Effector memory CD8-positive, alpha-beta T cell (primary cell): Measurements from ENCODE around the gene LAIR1.
"Not testable (repeated sequence)": the region's sequence is repeated elsewhere in the genome, so short reads cannot be mapped to it uniquely, and the experiment has no call there.

Source experiments
- ATAC-seq: fragments of 150-1000 bp; cut with Tn5 transposase; replicated peaks from 2 replicates; pipeline ENCODE4 v1.10.0; 2021; ENCODE audit warnings: mild to moderate bottlenecking, moderate library complexity
- DNase-seq, 3 experiments: peaks; one replicate each; pipeline ENCODE4 v3.0.0; 2021
- H3K27ac Mint-ChIP-seq, 2 donors: one replicate each; pipeline ENCODE4 v1.8.0; 2022; ENCODE audit warnings: mild to moderate bottlenecking in 2 of 2, mixed read lengths in 2 of 2, moderate library complexity in 2 of 2
- H3K27me3 Mint-ChIP-seq, 2 donors: one replicate each; pipeline ENCODE4 v1.8.0; 2022; ENCODE audit warnings: mixed read lengths in 2 of 2
- H3K36me3 Mint-ChIP-seq: one replicate; pipeline ENCODE4 v1.8.0; 2022; ENCODE audit warnings: mild to moderate bottlenecking, moderate library complexity, mixed read lengths; ENCODE audit not compliant: insufficient read depth
- H3K4me1 Mint-ChIP-seq, 2 donors: one replicate each; pipeline ENCODE4 v1.8.0; 2022; ENCODE audit warnings: low read depth in 2 of 2, mixed read lengths in 2 of 2
- H3K4me3 Mint-ChIP-seq, 2 donors: one replicate each; pipeline ENCODE4 v1.8.0; 2022; ENCODE audit warnings: mild to moderate bottlenecking in 2 of 2, mixed read lengths in 2 of 2, moderate library complexity in 2 of 2
- H3K9me3 Mint-ChIP-seq, 2 donors: one replicate each; pipeline ENCODE4 v1.8.0; 2022; ENCODE audit warnings: mixed read lengths in 2 of 2

Gene LAIR1

DNA sequence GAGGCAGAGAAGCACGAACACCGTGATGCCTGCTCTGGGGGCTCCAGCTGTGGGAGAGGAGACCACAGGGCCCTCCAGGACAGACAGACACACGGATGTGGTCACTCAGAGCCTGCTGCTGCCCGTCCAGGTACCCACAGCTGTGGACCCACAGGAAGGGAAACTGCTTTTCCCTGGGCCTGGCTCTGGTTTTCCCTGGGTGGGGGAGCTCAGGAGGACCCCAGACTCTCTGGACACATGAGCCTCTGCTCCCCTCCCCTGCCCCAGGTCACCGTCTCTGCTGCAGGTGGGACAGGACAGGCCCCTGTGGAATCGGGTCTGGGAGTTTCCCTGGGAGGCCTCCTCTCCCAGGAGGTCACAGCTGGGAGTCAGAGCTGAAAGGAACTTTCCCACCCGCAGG lies 33.1 kb downstream of the LAIR1 start:
- Mint-ChIP-seq H3K4me3 (no peak overlapping the region), H3K27ac (no peak overlapping the region), H3K36me3 (no peaks in the 10 kb centered on the region), H3K4me1 (peaks cover 3 to 6% of the 10 kb centered on the region in 2 donors), H3K9me3 (no peaks in the 10 kb centered on the region), H3K27me3 (peaks cover 11 to 17% of the 10 kb centered on the region in 2 donors)
- DNase-seq (no peak), ATAC-seq (no peak)

GRCh38 chr19:54329476-54330165 lies 35.1 kb downstream of the LAIR1 start:
- DNase-seq (no peak), ATAC-seq (no peak)
- Mint-ChIP-seq H3K9me3 (no peaks in the 10 kb centered on the region), H3K4me3 (no peak overlapping the region), H3K27ac (no peak overlapping the region), H3K36me3 (no peaks in the 10 kb centered on the region), H3K27me3 (peaks cover 0 to 14% of the 10 kb centered on the region in 2 donors), H3K4me1 (peaks cover 6 to 9% of the 10 kb centered on the region in 2 donors)

DNA sequence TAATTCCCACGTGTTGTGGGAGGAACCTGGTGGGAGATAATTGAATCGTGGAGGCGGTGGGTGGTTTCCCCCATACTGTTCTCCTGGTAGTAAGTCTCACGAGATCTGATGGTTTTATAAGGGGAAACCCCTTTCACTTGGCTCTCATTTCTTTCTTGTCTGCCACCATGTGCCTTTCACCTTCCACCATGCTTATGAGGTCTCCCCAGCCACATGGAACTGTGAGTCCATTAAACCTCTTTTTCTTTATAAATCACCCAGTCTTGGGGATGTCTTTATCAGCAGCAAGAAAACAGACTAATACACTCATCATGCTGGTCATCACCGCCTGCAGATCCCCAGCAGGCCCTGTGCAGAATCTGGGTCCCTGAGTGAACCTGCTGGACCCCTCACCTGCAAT lies 36.0 kb downstream of the LAIR1 start:
- not testable (repeated sequence) for H3K36me3 Mint-ChIP-seq, DNase-seq, ATAC-seq, H3K9me3 Mint-ChIP-seq, H3K27me3 Mint-ChIP-seq, H3K4me3 Mint-ChIP-seq, H3K27ac Mint-ChIP-seq, H3K4me1 Mint-ChIP-seq

- no peak overlapping the region for H3K4me3 Mint-ChIP-seq
- H3K9me3 Mint-ChIP-seq, result no peaks in the 10 kb centered on the region
- DNase-seq (no peak), ATAC-seq (no peak)
- peaks cover 6 to 9% of the 10 kb centered on the region in 2 donors for H3K4me1 Mint-ChIP-seq
- H3K27me3 Mint-ChIP-seq, result peaks cover 21% of the 10 kb centered on the region in 2 donors
- H3K27ac Mint-ChIP-seq, result no peak overlapping the region
- H3K36me3 Mint-ChIP-seq, result no peaks in the 10 kb centered on the region
Observed at GRCh38 chr19:54325631-54326030, 39.1 kb downstream of the LAIR1 start.

DNA sequence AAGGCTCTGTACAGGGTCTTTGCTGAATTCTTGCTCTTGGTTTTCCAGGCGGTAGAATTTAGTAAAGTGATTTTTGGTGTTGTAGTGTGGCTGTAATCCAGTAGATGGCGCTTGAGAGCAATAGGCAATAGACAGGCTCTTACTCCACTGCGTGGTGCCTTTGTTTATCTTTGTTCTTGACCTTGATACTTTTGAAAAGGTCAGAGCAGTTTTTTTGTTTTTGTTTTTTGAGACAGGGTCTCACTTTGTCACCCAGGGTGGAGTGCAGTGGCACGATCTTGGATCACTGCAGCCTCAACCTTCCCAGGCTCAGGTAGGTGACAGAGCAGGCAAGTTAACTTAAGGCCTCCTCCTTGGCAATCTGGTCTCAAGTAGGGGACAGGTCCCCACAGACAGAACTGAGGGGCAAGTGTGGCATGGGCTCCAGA lies 39.5 kb downstream of the LAIR1 start:
- Mint-ChIP-seq H3K36me3 (no peaks in the 10 kb centered on the region), H3K27me3 (peaks cover 25% of the 10 kb centered on the region in 2 donors), H3K27ac (no peak overlapping the region), H3K4me3 (no peak overlapping the region), H3K4me1 (peaks cover 6 to 9% of the 10 kb centered on the region in 2 donors), H3K9me3 (no peaks in the 10 kb centered on the region)
- DNase-seq, result peak; percentile 58 to 64 (median 58)
- ATAC-seq, result peak; percentile 73

GRCh38 chr19:54324071-54324470 lies 40.7 kb downstream of the LAIR1 start:
- Mint-ChIP-seq H3K27me3 (peaks cover 33% of the 10 kb centered on the region in 2 donors), H3K4me3 (no peak overlapping the region), H3K4me1 (peaks cover 6 to 9% of the 10 kb centered on the region in 2 donors), H3K9me3 (no peaks in the 10 kb centered on the region), H3K36me3 (peaks cover 2% of the 10 kb centered on the region), H3K27ac (no peak overlapping the region)
- no peak for ATAC-seq
- DNase-seq, result no peak

DNA sequence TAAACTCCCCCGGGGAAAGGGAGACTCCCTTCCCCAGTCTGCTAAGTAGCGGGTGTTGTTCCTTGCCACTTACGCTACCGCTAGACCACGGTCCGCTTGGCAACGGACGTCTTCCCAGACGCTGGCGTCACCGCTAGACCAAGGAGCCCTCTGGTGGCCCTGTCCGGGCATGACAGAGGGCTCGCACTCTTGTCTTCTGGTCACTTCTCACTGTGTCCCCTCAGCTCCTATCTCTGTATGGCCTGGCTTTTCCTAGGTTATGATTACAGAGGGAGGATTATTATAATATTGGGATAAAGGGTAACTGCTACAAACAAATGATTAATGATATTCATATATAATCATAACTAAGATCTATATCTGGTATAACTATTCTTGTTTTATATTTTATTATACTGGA lies 41.8 kb downstream of the LAIR1 start:
- not testable (repeated sequence) for H3K4me1 Mint-ChIP-seq, H3K36me3 Mint-ChIP-seq, H3K9me3 Mint-ChIP-seq, H3K4me3 Mint-ChIP-seq, H3K27ac Mint-ChIP-seq, ATAC-seq, DNase-seq
- H3K27me3 Mint-ChIP-seq, result peaks cover 38 to 41% of the 10 kb centered on the region in 2 donors

GRCh38 chr19:54322295-54322694 lies 42.4 kb downstream of the LAIR1 start:
- not testable (repeated sequence) for H3K27ac Mint-ChIP-seq, H3K4me3 Mint-ChIP-seq, H3K9me3 Mint-ChIP-seq, H3K36me3 Mint-ChIP-seq, H3K4me1 Mint-ChIP-seq, ATAC-seq, DNase-seq
- peaks cover 45 to 47% of the 10 kb centered on the region in 2 donors for H3K27me3 Mint-ChIP-seq

- peaks cover 3% of the 10 kb centered on the region for H3K36me3 Mint-ChIP-seq
- no peaks in the 10 kb centered on the region for H3K9me3 Mint-ChIP-seq
- H3K27me3 Mint-ChIP-seq, result peaks cover 54 to 62% of the 10 kb centered on the region in 2 donors
- H3K4me3 Mint-ChIP-seq, result no peak overlapping the region
- DNase-seq, result no peak
- peaks cover 0 to 2% of the 10 kb centered on the region in 2 donors for H3K4me1 Mint-ChIP-seq
- ATAC-seq, result no peak
- no peak overlapping the region for H3K27ac Mint-ChIP-seq
Observed at GRCh38 chr19:54319892-54320670, 44.6 kb downstream of the LAIR1 start.

- H3K4me3 Mint-ChIP-seq, result no peak overlapping the region
- ATAC-seq (no peak), DNase-seq (no peak)
Observed at GRCh38 chr19:54319049-54319448, 45.7 kb downstream of the LAIR1 start.

GRCh38 chr19:54317965-54318240 lies 46.8 kb downstream of the LAIR1 start:
- no peaks in the 10 kb centered on the region for H3K9me3 Mint-ChIP-seq
- peaks cover 0 to under 1% of the 10 kb centered on the region in 2 donors for H3K4me1 Mint-ChIP-seq
- no peak overlapping the region for H3K4me3 Mint-ChIP-seq
- no peak overlapping the region for H3K27ac Mint-ChIP-seq
- DNase-seq, result no peak
- ATAC-seq, result no peak
- peaks cover 3% of the 10 kb centered on the region for H3K36me3 Mint-ChIP-seq
- peaks cover 63 to 83% of the 10 kb centered on the region in 2 donors for H3K27me3 Mint-ChIP-seq

More at GRCh38 chr19:54319049-54319448, 45.7 kb downstream of the LAIR1 start:
- Mint-ChIP-seq H3K36me3 (peaks cover 3% of the 10 kb centered on the region), H3K27me3 (peaks cover 51 to 72% of the 10 kb centered on the region in 2 donors), H3K9me3 (no peaks in the 10 kb centered on the region), H3K4me1 (no peaks in the 10 kb centered on the region), H3K27ac (no peak overlapping the region)

DNA sequence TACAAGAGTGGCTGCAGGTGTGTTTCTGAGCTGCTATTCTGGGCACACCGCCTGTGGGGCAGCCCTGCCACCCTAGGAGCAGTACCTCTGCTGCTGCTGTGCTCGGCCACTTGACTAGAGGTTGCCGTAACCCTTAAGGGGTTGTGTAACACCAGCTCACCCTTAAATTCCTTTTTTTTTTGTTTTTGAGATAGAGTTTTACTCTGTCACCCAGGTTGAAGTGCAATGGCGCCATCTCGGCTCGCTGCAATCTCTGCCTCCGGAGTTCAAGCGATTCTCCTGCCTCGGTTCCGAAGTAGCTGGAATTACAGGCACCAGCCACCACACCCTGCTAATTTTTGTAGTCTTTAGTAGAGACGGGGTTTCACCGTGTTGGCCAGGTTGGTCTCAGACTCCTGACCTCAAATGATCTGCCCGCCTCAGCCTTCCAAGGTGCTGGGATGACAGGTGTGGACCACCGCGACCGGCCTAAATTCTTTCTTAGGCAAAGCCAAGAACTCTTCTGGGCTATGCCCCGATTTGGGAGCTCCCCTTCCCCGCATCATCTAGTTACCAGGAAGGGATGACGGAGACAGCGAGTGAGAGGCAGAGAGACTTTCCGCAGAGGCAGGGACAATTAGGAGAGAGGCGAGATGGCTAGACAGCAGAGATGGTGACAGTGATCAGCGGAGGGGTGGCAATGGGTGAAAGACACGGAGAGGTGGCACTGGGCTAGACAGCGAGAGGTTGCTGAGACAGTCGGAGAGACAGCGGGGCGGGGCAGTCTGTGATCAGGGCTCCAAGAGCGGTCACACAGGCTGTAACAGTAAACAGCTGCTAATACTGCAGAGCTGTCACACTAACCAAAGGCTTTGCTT lies 47.4 kb downstream of the LAIR1 start:
- Mint-ChIP-seq H3K36me3 (peaks cover 3% of the 10 kb centered on the region), H3K4me1 (peaks cover 0 to 2% of the 10 kb centered on the region in 2 donors), H3K4me3 (no peak overlapping the region), H3K27me3 (peaks cover 68 to 85% of the 10 kb centered on the region in 2 donors), H3K9me3 (no peaks in the 10 kb centered on the region), H3K27ac (no peak overlapping the region)
- DNase-seq (no peak), ATAC-seq (no peak)

DNA sequence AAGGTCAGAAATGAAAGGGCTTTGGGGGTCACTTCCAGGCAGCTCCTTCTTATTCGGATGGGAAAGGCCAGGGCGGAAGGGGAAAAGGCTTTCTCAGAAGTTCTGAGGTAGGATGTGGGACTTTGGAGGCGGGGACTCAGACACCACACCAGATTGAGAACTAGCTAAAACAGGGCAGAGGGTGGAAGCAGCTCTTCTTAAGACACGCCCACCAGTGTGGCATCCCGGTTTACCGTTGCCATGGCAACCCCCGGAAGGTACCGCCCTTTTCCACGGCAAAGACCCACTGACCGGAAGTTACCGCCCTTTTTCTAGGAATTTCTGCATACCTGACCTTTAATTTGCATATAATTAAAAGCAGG lies 48.0 kb downstream of the LAIR1 start:
- peaks cover 66 to 85% of the 10 kb centered on the region in 2 donors for H3K27me3 Mint-ChIP-seq
- no peak overlapping the region for H3K27ac Mint-ChIP-seq
- no peaks in the 10 kb centered on the region for H3K9me3 Mint-ChIP-seq
- peaks cover 0 to 2% of the 10 kb centered on the region in 2 donors for H3K4me1 Mint-ChIP-seq
- peaks cover 3% of the 10 kb centered on the region for H3K36me3 Mint-ChIP-seq
- no peak for DNase-seq
- H3K4me3 Mint-ChIP-seq, result no peak overlapping the region
- no peak for ATAC-seq
